Keratinocyte (primary cell): Measurements from ENCODE around the gene KIAA1191.

Experiments used
- EZH2 ChIP-seq: IDR thresholded peaks from one replicate; pipeline ENCODE4 v1.6.1; 2012; ENCODE audit warnings: inconsistent platforms, mild to moderate bottlenecking, low read length, moderate library complexity
- TF ChIP-seq, protein P1 (sequence below), 3 experiments: IDR thresholded peaks in 1 of 3; conservative IDR thresholded peaks in 1 of 3; optimal IDR thresholded peaks in 1 of 3; 2 replicates in 2 of 3; 3 replicates in 1 of 3; pipeline versions ENCODE3 to v1.5.1; 2011; ENCODE audit warnings: low read length in 3 of 3, mild to moderate bottlenecking in 3 of 3, moderate library complexity in 2 of 3, control low read depth in 1 of 3, inconsistent platforms in 1 of 3; ENCODE audit not compliant: insufficient read depth in 2 of 3; ENCODE audit errors: extremely low read depth in 1 of 3

- TF ChIP-seq, protein P1, sequence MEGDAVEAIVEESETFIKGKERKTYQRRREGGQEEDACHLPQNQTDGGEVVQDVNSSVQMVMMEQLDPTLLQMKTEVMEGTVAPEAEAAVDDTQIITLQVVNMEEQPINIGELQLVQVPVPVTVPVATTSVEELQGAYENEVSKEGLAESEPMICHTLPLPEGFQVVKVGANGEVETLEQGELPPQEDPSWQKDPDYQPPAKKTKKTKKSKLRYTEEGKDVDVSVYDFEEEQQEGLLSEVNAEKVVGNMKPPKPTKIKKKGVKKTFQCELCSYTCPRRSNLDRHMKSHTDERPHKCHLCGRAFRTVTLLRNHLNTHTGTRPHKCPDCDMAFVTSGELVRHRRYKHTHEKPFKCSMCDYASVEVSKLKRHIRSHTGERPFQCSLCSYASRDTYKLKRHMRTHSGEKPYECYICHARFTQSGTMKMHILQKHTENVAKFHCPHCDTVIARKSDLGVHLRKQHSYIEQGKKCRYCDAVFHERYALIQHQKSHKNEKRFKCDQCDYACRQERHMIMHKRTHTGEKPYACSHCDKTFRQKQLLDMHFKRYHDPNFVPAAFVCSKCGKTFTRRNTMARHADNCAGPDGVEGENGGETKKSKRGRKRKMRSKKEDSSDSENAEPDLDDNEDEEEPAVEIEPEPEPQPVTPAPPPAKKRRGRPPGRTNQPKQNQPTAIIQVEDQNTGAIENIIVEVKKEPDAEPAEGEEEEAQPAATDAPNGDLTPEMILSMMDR (optimal IDR thresholded peaks at IDR 0.05 in 1 of 3, IDR thresholded peaks at IDR 0.05 in 1 of 3, conservative IDR thresholded peaks at IDR 0.05 in 1 of 3; ENCODE audit: extremely low read depth in 1 of 3, insufficient read depth in 2 of 3, low read length in 3 of 3): no peak
- TF ChIP-seq EZH2: no peak
Observed at GRCh38 chr5:176341325-176342157, 20.0 kb downstream of the KIAA1191 start.
